Fibroblast of the conjunctiva (primary cell): Measurements from ENCODE around the gene UAP1L1.
"Not testable (repeated sequence)": the region's sequence is repeated elsewhere in the genome, so short reads cannot be mapped to it uniquely, and the experiment has no call there.

ENCODE experiments used
- DNase-seq: peaks from one replicate; pipeline ENCODE4 v3.0.0-alpha.2; 2010; ENCODE audit warnings: low read depth

The UAP1L1 gene

GRCh38 chr9:137057545-137057944 lies 19.8 kb upstream of the UAP1L1 start:
- no peak for DNase-seq

DNA sequence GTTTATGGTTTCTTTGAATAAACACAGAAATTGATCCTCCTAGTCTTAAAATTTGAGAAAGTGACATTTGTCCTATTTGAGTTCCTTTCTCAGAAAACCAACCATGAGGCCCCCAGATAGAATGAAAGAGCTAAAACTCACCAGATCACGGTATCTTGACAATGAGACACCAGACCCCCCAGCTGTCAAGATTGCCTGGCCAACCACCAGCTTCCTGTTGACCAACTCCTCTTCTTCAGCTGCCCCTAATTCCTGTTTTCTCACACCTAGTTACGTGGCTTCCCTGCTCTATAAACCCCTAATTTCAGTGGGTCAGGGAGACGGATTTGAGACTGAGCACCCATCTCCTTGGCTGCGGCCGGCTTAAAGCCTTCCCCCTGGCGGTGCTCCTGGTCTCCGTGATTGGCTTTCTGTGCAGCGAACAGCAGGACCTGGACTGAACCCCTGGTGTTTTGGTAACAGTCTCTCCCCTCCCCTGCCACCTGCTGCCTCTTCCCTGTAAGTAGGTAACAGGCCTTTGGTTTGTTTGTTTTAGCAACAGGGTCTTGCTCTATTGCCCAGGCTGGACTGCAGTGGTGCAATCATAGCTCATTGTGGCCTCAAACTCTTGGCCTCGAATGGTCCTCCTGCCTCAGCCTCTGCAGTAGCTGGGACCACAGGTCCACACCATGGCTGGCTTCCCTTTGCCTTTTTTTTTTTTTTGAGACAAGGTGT lies 18.6 kb upstream of the UAP1L1 start:
- no peak for DNase-seq

DNA sequence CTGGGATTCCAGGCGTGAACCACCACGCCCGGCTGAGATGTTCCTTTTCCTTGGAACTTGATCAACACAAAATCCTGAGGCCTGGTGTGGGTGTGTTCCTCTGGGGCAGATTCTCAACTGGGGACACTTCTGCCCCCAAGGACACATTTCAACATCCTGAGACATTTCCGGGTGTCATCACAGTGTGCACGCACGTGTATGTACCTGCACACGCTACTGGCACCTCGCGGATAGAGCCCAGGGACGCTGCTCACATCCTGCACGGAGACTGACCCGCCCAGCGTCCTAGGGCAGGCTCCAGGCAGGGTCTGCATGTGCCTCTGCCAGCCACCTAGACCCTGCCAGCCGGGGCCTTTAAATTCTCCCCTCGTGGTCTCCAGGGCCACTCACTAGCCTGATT lies 14.9 kb upstream of the UAP1L1 start:
- no peak for DNase-seq

GRCh38 chr9:137062798-137063197 lies 14.5 kb upstream of the UAP1L1 start:
- not testable (repeated sequence) for DNase-seq

DNA sequence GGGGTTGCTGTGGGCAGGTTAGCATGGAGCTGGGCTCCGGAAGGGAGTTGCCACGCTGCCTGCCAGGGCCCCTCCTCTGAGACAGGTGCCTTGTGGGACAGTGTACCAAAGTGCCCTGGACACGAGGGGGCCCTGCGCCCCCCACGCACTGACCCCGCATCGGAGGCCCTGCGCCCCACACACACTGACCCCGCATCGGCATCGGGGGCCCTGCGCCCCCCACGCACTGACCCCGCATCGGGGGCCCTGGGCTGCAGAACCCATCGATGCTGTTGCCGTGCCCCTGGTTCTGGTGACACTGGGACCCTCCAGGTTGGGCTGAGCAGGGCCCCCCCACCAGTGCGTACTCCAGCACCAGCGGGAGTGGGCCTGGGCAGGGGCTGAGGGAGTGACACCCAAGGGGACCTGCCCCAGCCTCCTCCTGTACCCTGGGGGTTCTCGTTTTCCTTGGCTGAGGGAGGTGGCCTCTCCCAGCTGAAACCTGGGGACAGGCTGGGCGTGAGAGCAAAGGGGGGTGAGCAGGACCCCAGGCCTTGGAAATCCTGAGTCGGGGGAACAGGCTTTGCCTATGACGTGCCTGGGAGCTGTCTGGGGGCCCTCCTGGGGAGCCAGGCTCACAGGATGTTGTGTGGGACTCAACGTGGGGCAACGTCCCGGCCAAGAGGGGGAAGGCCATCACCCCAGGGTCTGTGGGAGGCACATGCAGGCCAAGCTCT lies 13.8 kb upstream of the UAP1L1 start:
- DNase-seq = no peak

DNA sequence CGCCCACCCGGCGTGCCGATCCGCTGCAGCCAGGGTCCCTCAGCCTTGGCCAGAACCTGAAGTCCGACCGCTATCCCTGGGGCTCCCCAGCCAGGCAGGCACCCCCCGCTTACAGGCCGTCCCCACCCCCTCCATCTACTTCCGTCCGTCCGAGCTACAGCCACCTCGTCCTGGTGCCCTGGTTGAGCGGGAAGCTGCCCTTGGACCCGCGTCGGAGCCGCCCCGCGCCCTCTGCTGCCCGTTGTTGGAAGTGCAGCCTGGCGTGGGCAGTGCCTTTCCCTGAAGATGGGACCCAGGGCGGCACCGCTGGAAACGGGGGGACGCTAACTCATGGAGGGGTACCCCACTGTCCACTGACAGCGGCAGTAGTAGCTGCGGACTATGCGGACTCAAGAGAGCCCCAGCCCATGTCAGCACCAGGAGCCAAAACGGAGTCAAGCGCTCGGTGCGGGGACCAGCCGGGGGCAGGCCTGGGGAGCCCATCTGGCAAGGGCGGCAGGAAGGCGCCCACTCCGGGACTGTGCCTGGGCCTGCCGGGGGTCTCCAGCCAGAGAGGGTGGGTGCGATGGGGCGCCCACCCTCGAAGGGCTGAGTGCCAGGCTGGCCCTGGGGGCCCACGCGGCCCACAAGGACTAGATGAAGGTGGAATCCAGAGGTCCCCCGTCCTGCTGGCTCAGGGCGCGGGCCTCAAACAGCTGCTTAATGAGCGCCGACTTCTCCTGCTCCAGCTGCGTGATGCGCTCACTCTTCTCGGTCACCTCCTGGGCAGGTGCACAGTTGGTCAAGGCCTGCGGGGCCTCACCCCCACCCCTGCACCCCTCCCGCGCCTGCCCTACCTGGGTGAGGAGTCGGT lies 13.1 kb upstream of the UAP1L1 start:
- no peak for DNase-seq

DNA sequence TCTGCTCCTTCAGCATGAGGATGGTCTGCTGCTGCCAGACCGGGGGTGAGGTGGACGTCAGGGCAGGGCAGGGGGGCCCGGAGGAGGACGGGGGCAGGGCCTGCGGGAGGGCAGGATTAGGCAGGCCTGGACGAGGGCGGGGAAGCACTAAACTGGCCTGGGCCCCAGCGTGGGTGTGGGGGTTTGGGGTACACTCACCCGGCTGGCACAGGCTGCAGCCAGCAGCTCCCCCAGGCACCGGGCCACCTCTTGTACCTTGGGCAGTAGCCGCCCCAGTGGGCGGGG lies 12.5 kb upstream of the UAP1L1 start:
- DNase-seq = no peak

- no peak for DNase-seq
These were observed 11.9 kb upstream of the UAP1L1 start for GRCh38 chr9:137065336-137065967.

DNA sequence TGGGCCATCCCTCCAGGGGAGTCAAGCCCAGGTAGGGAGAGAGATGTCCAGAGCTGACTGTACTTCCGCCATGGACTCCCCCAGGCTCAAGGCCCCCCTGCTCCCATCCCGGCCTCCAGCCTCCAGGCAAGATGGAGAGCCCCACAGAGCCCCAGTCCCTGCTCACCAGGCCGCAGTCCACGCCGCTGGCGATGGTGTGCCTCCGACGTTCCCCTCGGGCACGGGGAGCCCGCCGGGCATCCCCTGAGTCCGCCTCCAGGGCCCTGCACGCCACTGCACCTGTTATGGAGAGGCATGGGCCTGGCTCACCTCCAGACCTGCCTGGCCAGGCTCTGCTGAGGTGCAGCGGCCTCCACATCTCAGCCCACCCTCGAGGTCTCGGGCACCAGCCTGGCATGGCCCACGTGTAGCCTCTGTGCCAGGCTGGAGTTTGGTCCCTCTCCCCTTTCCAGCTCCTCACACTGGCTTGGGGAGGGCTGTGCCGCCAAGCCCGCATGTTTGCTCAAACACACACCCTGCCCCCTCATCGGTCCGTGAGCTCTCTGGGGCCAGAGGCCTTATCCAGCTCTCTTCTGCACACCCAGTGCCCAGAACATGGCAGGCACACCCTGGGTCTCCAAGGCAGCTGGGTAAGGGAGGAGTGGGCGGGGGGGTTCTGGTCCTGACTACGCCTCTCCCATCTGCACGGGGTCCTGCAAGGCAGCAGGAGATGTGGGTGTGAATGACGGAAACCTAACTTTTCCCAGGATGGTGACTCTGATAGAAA lies 11.0 kb upstream of the UAP1L1 start:
- DNase-seq = no peak

GRCh38 chr9:137067860-137068538 lies 9.3 kb upstream of the UAP1L1 start:
- peak; percentile 62 for DNase-seq

GRCh38 chr9:137068539-137069507 lies 8.5 kb upstream of the UAP1L1 start:
- no peak for DNase-seq

DNA sequence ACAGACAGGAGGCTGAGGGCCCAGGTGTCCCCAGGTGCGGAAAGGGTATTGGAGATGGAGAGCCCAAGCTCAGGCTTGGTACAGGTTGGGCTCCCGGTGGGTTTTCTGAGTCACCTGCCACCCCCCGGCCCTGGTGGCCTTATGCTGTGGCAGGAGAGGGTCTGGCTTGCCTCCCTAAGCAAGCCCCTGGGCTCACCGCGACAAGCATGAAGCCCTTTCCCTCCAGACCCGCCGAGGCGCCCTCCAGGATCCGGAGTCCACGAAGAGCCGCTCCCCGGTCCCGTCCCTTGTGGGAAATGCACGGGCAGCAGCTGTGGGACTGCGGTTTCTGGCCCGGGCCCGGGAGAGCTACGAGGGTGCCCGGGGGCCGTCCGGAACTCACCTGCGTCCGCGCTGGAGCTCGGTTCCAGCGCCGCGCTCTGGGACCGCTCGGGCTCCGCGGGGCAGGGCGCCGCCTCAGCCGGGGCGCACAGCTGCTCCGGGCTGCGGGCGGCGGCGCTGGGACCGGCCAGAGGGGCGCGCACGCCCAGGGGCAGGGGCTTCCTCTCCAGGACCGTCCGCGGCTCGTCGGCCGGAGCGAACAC lies 7.7 kb upstream of the UAP1L1 start:
- no peak for DNase-seq

- DNase-seq = peak; percentile 67
These were observed 7.0 kb upstream of the UAP1L1 start, which contains the start of gene SAPCD2 for GRCh38 chr9:137070201-137070905. Gene SAPCD2 (minus strand): TSS chr9:137070557. CDS start chr9:137070460, 97 bp downstream.

DNA sequence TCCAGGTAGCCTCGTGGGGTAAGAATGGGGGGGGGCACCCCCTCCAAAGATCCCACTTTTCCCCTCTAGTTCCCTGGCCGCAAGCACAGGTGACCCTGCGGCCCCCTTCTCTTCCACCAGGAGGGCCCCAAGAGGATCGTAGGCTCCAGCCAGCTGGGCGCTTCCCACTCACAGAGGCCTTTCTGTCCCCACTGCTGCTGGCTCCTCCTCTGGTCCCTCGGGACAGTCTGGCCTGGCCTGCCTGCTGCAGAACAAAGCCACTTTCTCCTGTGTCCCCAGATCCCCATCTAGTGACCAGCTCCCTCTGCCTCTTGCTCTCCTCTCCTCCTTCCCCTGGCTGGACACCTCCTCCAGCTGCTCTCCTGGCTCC lies 6.4 kb upstream of the UAP1L1 start:
- no peak for DNase-seq

GRCh38 chr9:137071282-137071681 lies 6.0 kb upstream of the UAP1L1 start:
- DNase-seq = no peak

- no peak for DNase-seq
These were observed 3.3 kb upstream of the UAP1L1 start for GRCh38 chr9:137073992-137074399.

GRCh38 chr9:137074657-137075274 lies 2.6 kb upstream of the UAP1L1 start:
- DNase-seq = no peak

- no peak for DNase-seq
These were observed 2.0 kb upstream of the UAP1L1 start for GRCh38 chr9:137075275-137075775.
